Right lobe of liver (tissue), 4 donors: Measurements from ENCODE around the gene MYO18A.

ENCODE experiments used
- CTCF ChIP-seq, 4 donors: fragments of 200-600 bp in 3 of 4; fragments of 450-650 bp in 1 of 4; IDR thresholded peaks; one replicate each; pipeline versions ENCODE4 v1.5.1 to v1.8.0; 2016 to 2022; ENCODE audit warnings: antibody characterized with exemption in 4 of 4, mild to moderate bottlenecking in 2 of 4
- POLR2A ChIP-seq: fragments of 450-650 bp; IDR thresholded peaks from one replicate; pipeline ENCODE4 v1.6.1; 2017; ENCODE audit warnings: antibody characterized with exemption, mild to moderate bottlenecking
- donor health status: DM: no; HTN: no; CAD: no.
- donor health status: DM: no; HTN: no; CAD: no.
- donor health status: DM: no; HTN: yes; CAD: no.

- TF ChIP-seq POLR2A = no peak
- no peak for TF ChIP-seq CTCF (IDR thresholded peaks at IDR 0.05)
Observed at GRCh38 chr17:29100296-29100695, 79.9 kb downstream of the MYO18A start.
